T-helper 1 cell treated with Interleukin-12 subunit alpha and Interleukin-12 subunit beta and Interleukin-4 antibody, amounts not matched to agents 30 ng/mL and 1 ng/mL, for 36 hours (primary cell): Measurements from ENCODE around the gene MTSS2. TPM values are rescaled to one million over a fixed set of nuclear protein-coding genes. Genes with fewer than 3 reads are reported as not detected.
"Not testable (repeated sequence)": the region's sequence is repeated elsewhere in the genome, so short reads cannot be mapped to it uniquely, and the experiment has no call there.

ENCODE experiments used
- intact Hi-C: fragments of 100-400 bp; cut with micrococcal nuclease; formaldehyde crosslinking; loops from one replicate; pipeline ENCODE4 v1.15.1; 2024
- total RNA-seq: library from RNA; stranded (reverse); gene quantifications from 2 replicates; pipeline ENCODE4 v1.2.3, GENCODE V29; 2022

Gene MTSS2
- total RNA-seq, 1 donor from 2014 or later: 3.6 TPM

GRCh38 chr16:70677499-70678120, 8.2 kb downstream of the MTSS2 start:
- intact Hi-C loops: no loop called here

GRCh38 chr16:70676675-70677498, 9.0 kb downstream of the MTSS2 start:
- intact Hi-C loops: no loop called here

GRCh38 chr16:70675851-70676513, 9.9 kb downstream of the MTSS2 start:
- intact Hi-C loops: no loop called here

GRCh38 chr16:70674221-70675014, 11.4 kb downstream of the MTSS2 start:
- intact Hi-C loops: no loop called here

GRCh38 chr16:70670938-70671337, 14.9 kb downstream of the MTSS2 start:
- intact Hi-C loops: not testable (repeated sequence)

- intact Hi-C loops: no loop called here
These were observed 15.7 kb downstream of the MTSS2 start for GRCh38 chr16:70670175-70670574.

GRCh38 chr16:70665806-70666735, 19.8 kb downstream of the MTSS2 start:
- intact Hi-C loops: no loop called here

- intact Hi-C loops: no loop called here
These were observed 20.6 kb downstream of the MTSS2 start for GRCh38 chr16:70665113-70665694.

- intact Hi-C loops: no loop called here
These were observed 21.3 kb downstream of the MTSS2 start for GRCh38 chr16:70664325-70665112.

- intact Hi-C loops: no loop called here
These were observed 22.1 kb downstream of the MTSS2 start for GRCh38 chr16:70663524-70664324.

GRCh38 chr16:70662991-70663523, 22.8 kb downstream of the MTSS2 start:
- intact Hi-C loops: no loop called here

GRCh38 chr16:70661918-70662641, 23.8 kb downstream of the MTSS2 start:
- intact Hi-C loops: no loop called here

- intact Hi-C loops: no loop called here
These were observed 24.3 kb downstream of the MTSS2 start for GRCh38 chr16:70661534-70661917.

GRCh38 chr16:70660672-70661350, 25.0 kb downstream of the MTSS2 start:
- intact Hi-C loops: no loop called here

GRCh38 chr16:70659953-70660671, 25.7 kb downstream of the MTSS2 start:
- intact Hi-C loops: no loop called here

- intact Hi-C loops: no loop called here
These were observed 26.3 kb downstream of the MTSS2 start for GRCh38 chr16:70659546-70659945.
